Stimulated activated naive CD8-positive, alpha-beta T cell treated with anti-CD3 and anti-CD28 coated beads, Interleukin-15, Interleukin-2, amounts not matched to agents 100 ng/mL and 50 ng/mL, for 24 hours (primary cell): ENCODE results near the gene UMAD1.
A peak's percentile ranks its signal among the peaks of the same experiment; 100 is the strongest.

Experiments used
- H3K27ac Mint-ChIP-seq: one replicate; pipeline ENCODE4 v1.8.0; 2021; ENCODE audit warnings: mild to moderate bottlenecking, mixed read lengths
- H3K27me3 Mint-ChIP-seq: one replicate; pipeline ENCODE4 v1.8.0; 2021; ENCODE audit warnings: mixed read lengths
- H3K36me3 Mint-ChIP-seq: one replicate; pipeline ENCODE4 v1.8.0; 2021; ENCODE audit warnings: low read depth, mixed read lengths
- H3K4me1 Mint-ChIP-seq: one replicate; pipeline ENCODE4 v1.8.0; 2021; ENCODE audit warnings: low read depth, mixed read lengths
- H3K4me3 Mint-ChIP-seq: one replicate; pipeline ENCODE4 v1.8.0; 2021; ENCODE audit warnings: mild to moderate bottlenecking, mixed read lengths
- H3K9me3 Mint-ChIP-seq: one replicate; pipeline ENCODE4 v1.8.0; 2021; ENCODE audit warnings: mixed read lengths

UMAD1 gene

DNA sequence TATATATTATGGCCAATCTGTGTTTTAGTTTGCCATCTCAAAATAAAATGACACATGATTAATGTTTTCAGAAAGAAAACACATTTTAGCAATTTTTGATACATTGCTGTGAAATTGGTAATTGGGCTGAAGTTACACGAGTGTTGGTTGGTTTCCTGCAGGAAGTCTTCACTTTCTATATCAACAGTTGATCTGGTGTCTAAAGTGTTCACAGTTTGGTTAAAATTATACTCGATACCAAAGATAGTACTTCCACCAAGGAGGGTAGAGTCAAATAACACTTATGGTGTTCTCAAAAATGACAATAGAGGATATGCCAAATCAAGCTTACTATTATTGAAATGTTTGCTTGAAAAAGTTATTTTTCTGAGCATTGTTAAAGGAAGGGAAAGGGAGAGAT, 207.7 kb downstream of the UMAD1 start:
- H3K4me1 Mint-ChIP-seq, result peaks cover 34% of the 10 kb centered on the region
- no peaks in the 10 kb centered on the region for H3K27me3 Mint-ChIP-seq
- no peak overlapping the region for H3K27ac Mint-ChIP-seq
- no peaks in the 10 kb centered on the region for H3K9me3 Mint-ChIP-seq
- peaks cover 9% of the 10 kb centered on the region for H3K36me3 Mint-ChIP-seq
- no peak overlapping the region for H3K4me3 Mint-ChIP-seq

DNA sequence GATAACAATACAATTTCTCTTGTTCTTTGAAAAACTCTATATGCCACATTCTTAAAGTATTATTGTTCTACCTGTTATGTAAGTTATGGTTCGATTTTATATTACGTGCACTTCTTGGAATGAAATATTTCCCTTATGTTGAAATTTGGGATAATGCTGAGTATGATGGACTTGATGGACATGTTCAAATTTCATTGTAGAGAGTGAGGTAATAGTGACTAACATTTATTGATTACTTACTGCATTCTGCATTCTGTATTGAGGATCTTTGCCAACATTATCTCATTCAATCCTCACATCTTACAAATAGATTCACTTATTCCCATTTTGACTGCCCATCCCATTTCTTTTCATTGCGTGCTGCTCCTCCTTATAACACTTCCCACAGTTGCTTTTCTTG, 208.3 kb downstream of the UMAD1 start:
- H3K4me3 Mint-ChIP-seq, result no peak overlapping the region

GRCh38 chr7:7850150-7850549, 209.6 kb downstream of the UMAD1 start:
- H3K4me3 Mint-ChIP-seq, result no peak overlapping the region

More for the DNA sequence above, 208.3 kb downstream of the UMAD1 start:
- peaks cover 14% of the 10 kb centered on the region for H3K36me3 Mint-ChIP-seq
- H3K9me3 Mint-ChIP-seq, result peaks cover 4% of the 10 kb centered on the region
- H3K27ac Mint-ChIP-seq, result no peak overlapping the region
- no peaks in the 10 kb centered on the region for H3K27me3 Mint-ChIP-seq
- peaks cover 34% of the 10 kb centered on the region for H3K4me1 Mint-ChIP-seq

DNA sequence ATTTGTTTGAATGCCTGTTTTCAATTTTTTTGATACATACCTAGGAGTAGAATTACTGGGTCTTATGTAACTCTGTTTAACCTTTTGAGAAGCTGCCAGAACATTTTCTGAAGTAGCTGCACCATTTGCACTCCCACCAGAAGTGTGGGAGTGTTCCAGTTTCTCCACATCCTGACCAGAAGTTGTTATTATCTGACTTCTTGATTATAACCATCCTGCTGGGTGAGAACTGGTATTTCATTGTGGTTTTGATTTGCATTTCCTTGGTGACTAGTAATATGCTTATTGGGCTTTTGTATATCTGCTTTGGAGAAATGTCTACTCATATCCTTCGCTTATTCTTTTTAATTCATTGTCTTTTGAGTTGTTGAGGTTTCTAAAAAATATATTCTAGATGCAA, 210.8 kb downstream of the UMAD1 start:
- H3K4me3 Mint-ChIP-seq, result no peak overlapping the region

More at GRCh38 chr7:7850150-7850549, 209.6 kb downstream of the UMAD1 start:
- Mint-ChIP-seq H3K27me3 (no peaks in the 10 kb centered on the region), H3K4me1 (peaks cover 34% of the 10 kb centered on the region), H3K9me3 (peaks cover 5% of the 10 kb centered on the region), H3K36me3 (peaks cover 22% of the 10 kb centered on the region), H3K27ac (no peak overlapping the region)

DNA sequence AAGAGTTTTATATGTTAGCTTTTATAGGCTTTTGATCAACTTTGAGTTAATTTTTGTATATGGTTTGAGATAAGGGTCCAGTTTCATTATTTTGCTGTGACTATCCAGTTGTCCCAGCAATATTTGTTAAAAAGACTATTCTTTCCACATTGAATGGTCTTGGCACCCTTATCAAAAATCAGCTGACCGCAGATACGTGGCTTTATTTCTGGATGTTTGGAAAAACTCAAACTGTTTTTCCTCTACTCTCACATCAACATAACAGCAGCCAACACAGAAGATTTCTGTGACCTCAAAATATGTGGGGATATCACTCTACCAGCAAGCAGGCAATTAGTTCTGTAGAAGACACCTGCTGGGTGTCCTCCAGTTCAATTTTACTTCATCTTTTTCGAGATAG, 211.4 kb downstream of the UMAD1 start:
- peaks cover 13% of the 10 kb centered on the region for H3K9me3 Mint-ChIP-seq
- peak overlapping the region; percentile 6 for H3K27ac Mint-ChIP-seq
- peaks cover 30% of the 10 kb centered on the region for H3K36me3 Mint-ChIP-seq
- H3K4me3 Mint-ChIP-seq, result no peak overlapping the region
- H3K4me1 Mint-ChIP-seq, result peaks cover 48% of the 10 kb centered on the region
- no peaks in the 10 kb centered on the region for H3K27me3 Mint-ChIP-seq

More for the DNA sequence above, 210.8 kb downstream of the UMAD1 start:
- Mint-ChIP-seq H3K27me3 (no peaks in the 10 kb centered on the region), H3K4me1 (peaks cover 42% of the 10 kb centered on the region), H3K27ac (peak overlapping the region; percentile 6), H3K9me3 (peaks cover 13% of the 10 kb centered on the region), H3K36me3 (peaks cover 30% of the 10 kb centered on the region)

DNA sequence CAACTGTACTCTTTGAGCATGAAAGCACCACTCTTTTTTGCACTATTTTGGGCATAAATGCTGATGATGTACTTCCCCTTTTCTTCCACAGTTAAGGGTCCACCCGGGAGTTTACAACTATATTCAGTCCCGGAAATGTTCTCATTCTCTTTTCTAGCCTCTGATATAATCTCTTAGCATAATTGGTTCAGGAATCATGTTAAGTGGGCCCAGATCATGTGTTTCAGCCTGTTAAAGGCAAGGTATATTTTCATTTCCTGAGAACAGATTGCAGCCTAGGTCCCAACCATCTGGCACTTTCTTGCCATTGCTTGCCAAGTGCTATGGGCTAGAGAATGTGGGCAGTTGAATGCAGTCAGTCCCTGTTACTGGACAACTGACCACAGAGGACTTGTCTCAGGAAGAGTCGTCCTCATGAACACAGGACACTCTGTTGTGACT, 216.6 kb downstream of the UMAD1 start:
- Mint-ChIP-seq H3K27me3 (no peaks in the 10 kb centered on the region), H3K36me3 (peaks cover 33% of the 10 kb centered on the region), H3K4me1 (peaks cover 40% of the 10 kb centered on the region), H3K4me3 (no peak overlapping the region), H3K27ac (no peak overlapping the region), H3K9me3 (peaks cover 13% of the 10 kb centered on the region)

DNA sequence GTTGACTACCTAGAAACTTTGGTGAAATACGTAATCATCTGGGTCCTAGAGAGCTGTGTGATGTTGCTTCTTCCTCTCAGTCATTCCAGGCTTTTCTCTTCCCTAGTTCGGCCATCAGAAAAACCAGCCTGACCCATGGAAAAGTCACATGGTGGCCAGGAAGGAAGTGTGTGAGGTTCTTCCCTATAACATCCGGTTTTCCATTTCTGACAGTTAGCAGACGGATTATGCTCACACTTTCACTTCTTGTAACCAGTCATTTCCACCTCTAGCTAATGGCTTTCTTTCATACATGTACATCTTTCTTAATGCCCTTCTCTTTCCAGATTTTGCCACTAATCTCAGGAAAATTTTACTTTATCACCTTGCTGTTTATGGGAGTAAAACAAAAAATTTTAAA, 218.0 kb downstream of the UMAD1 start:
- H3K4me3 Mint-ChIP-seq, result no peak overlapping the region
- H3K36me3 Mint-ChIP-seq, result peaks cover 27% of the 10 kb centered on the region
- H3K9me3 Mint-ChIP-seq, result peaks cover 12% of the 10 kb centered on the region
- H3K27me3 Mint-ChIP-seq, result no peaks in the 10 kb centered on the region
- H3K27ac Mint-ChIP-seq, result peak overlapping the region; percentile 73
- H3K4me1 Mint-ChIP-seq, result peaks cover 36% of the 10 kb centered on the region

DNA sequence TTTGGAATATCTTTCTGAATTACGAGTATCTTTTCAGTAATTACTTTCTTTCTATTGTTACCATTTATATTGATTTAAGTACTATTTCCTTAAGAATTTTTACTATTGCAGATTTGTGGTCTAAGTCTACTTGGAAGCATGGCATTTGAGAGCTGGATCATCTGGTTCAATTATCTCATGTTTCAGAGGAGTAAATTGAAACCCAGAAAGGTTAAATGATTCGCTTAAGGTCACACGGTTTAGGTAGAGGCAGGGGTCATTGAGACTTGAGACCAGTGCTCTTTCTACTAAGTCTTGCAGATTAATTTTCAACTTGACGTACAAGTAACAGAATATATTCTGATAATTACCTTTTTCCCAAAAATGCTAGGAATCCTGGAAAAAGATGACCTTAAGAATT, 218.9 kb downstream of the UMAD1 start:
- peaks cover 36% of the 10 kb centered on the region for H3K4me1 Mint-ChIP-seq

GRCh38 chr7:7861211-7861633, 220.7 kb downstream of the UMAD1 start:
- Mint-ChIP-seq H3K4me1 (peaks cover 30% of the 10 kb centered on the region), H3K27me3 (no peaks in the 10 kb centered on the region)

More for the DNA sequence above, 218.9 kb downstream of the UMAD1 start:
- peaks cover 8% of the 10 kb centered on the region for H3K9me3 Mint-ChIP-seq
- no peaks in the 10 kb centered on the region for H3K27me3 Mint-ChIP-seq
- H3K36me3 Mint-ChIP-seq, result peaks cover 20% of the 10 kb centered on the region
- H3K4me3 Mint-ChIP-seq, result no peak overlapping the region
- no peak overlapping the region for H3K27ac Mint-ChIP-seq

GRCh38 chr7:7862393-7862792, 221.8 kb downstream of the UMAD1 start:
- no peaks in the 10 kb centered on the region for H3K27me3 Mint-ChIP-seq
- no peak overlapping the region for H3K4me3 Mint-ChIP-seq
- H3K9me3 Mint-ChIP-seq, result no peaks in the 10 kb centered on the region
- peaks cover 19% of the 10 kb centered on the region for H3K4me1 Mint-ChIP-seq
- peaks cover 7% of the 10 kb centered on the region for H3K36me3 Mint-ChIP-seq
- H3K27ac Mint-ChIP-seq, result no peak overlapping the region

More at GRCh38 chr7:7861211-7861633, 220.7 kb downstream of the UMAD1 start:
- H3K4me3 Mint-ChIP-seq, result no peak overlapping the region
- no peak overlapping the region for H3K27ac Mint-ChIP-seq
- H3K9me3 Mint-ChIP-seq, result peaks cover 1% of the 10 kb centered on the region
- peaks cover 9% of the 10 kb centered on the region for H3K36me3 Mint-ChIP-seq

GRCh38 chr7:7867846-7868571, 227.5 kb downstream of the UMAD1 start:
- no peak overlapping the region for H3K27ac Mint-ChIP-seq
- H3K36me3 Mint-ChIP-seq, result peaks cover 4% of the 10 kb centered on the region
- no peaks in the 10 kb centered on the region for H3K9me3 Mint-ChIP-seq
- H3K27me3 Mint-ChIP-seq, result no peaks in the 10 kb centered on the region
- no peaks in the 10 kb centered on the region for H3K4me1 Mint-ChIP-seq
- H3K4me3 Mint-ChIP-seq, result no peak overlapping the region

DNA sequence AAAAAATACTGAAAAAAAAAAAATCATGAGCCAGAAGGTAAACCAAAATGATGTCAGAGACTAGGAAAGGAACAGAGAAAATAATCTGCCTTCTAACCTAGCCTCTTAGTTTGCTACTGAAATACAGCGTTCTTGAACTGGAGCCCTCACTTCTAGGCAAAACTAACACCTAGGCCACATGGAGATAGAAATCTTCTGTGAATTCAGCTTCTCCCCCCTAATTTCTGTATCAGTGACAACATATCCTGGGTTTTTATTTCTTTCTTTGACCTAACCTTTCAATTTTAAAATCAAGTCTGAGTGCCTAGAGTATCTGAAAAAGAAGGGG, 228.0 kb downstream of the UMAD1 start:
- no peaks in the 10 kb centered on the region for H3K4me1 Mint-ChIP-seq
- H3K27ac Mint-ChIP-seq, result no peak overlapping the region
- H3K36me3 Mint-ChIP-seq, result peaks cover 5% of the 10 kb centered on the region
- no peaks in the 10 kb centered on the region for H3K27me3 Mint-ChIP-seq
- H3K9me3 Mint-ChIP-seq, result no peaks in the 10 kb centered on the region
- H3K4me3 Mint-ChIP-seq, result no peak overlapping the region

GRCh38 chr7:7869036-7869435, 228.5 kb downstream of the UMAD1 start:
- Mint-ChIP-seq H3K4me1 (no peaks in the 10 kb centered on the region), H3K4me3 (no peak overlapping the region), H3K9me3 (peaks cover 3% of the 10 kb centered on the region), H3K27ac (no peak overlapping the region), H3K27me3 (no peaks in the 10 kb centered on the region), H3K36me3 (peaks cover 10% of the 10 kb centered on the region)

DNA sequence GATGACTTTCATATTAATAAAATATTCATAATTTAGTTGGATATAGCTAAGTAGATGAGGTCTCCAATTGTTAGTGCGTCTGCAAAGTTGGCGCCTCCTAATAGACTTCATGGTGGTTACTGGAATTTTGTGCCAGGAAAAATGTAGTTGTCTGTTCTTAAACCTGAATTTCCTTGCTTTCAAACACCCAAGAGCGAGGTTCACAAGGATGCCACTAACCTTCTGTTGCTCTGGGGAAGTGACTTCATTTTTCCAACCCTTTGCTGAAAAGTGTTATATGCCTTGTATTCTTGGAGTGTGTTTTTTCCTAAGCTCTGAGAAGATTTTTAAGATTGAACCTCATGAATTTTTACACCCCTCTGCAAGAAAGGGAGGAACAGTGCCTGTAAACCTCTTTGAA, 229.1 kb downstream of the UMAD1 start:
- H3K27ac Mint-ChIP-seq, result no peak overlapping the region
- peaks cover 13% of the 10 kb centered on the region for H3K36me3 Mint-ChIP-seq
- H3K9me3 Mint-ChIP-seq, result peaks cover 6% of the 10 kb centered on the region
- H3K4me1 Mint-ChIP-seq, result no peaks in the 10 kb centered on the region
- no peaks in the 10 kb centered on the region for H3K27me3 Mint-ChIP-seq
- H3K4me3 Mint-ChIP-seq, result no peak overlapping the region

DNA sequence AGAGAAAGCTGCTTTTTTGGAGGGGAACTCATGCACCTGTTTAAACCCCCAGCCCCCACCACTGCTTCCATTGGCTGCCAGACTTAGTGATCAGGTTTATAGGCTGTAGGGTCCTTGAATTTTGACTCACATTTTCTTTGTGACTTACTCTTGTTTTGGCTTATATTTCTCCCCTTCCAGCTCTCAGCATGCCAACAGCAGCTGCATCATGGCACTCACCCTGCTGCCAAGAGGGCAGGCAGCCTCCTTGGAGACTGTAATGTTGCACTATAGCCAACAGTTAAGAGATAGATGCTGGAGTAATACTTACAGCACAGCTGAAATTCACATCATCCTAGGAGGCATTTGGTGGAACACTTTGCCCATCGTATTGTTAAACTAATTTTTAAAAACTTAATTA, 230.0 kb downstream of the UMAD1 start:
- peaks cover 6% of the 10 kb centered on the region for H3K9me3 Mint-ChIP-seq
- no peak overlapping the region for H3K27ac Mint-ChIP-seq
- H3K36me3 Mint-ChIP-seq, result peaks cover 13% of the 10 kb centered on the region
- H3K4me3 Mint-ChIP-seq, result no peak overlapping the region
- no peaks in the 10 kb centered on the region for H3K27me3 Mint-ChIP-seq
- H3K4me1 Mint-ChIP-seq, result no peaks in the 10 kb centered on the region

DNA sequence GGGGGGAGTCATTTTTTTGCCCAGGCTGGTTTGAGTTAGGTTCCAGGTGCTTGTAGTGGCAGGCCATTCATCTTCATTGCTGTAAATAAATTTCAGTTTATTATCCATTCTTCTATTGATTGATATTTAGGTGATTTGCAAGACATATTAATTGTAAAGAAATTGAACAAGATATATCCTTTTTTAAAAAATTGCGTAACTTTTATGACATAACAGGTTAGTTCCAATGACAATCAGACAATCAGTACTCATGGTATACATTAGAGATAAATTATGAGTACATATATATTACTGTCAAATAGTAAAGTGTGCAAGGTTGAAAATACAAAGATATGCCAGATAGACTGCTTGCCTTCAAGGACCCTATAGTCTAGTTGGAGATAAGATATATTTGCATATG, 235.9 kb downstream of the UMAD1 start:
- H3K27me3 Mint-ChIP-seq, result no peaks in the 10 kb centered on the region
- no peaks in the 10 kb centered on the region for H3K4me1 Mint-ChIP-seq
- H3K4me3 Mint-ChIP-seq, result no peak overlapping the region
- H3K36me3 Mint-ChIP-seq, result peaks cover 16% of the 10 kb centered on the region
- no peak overlapping the region for H3K27ac Mint-ChIP-seq
- H3K9me3 Mint-ChIP-seq, result peaks cover 6% of the 10 kb centered on the region
